HG03196 (cell line): ENCODE measurements around the gene SLC5A1.
"Not testable (repeated sequence)": the region's sequence is repeated elsewhere in the genome, so short reads cannot be mapped to it uniquely, and the experiment has no call there.

Source experiments
- ATAC-seq: cut with Tn5 transposase; IDR thresholded peaks from one replicate; pipeline ENCODE4 v1.9.1; 2021; ENCODE audit not compliant: unreplicated experiment

SLC5A1 gene

DNA sequence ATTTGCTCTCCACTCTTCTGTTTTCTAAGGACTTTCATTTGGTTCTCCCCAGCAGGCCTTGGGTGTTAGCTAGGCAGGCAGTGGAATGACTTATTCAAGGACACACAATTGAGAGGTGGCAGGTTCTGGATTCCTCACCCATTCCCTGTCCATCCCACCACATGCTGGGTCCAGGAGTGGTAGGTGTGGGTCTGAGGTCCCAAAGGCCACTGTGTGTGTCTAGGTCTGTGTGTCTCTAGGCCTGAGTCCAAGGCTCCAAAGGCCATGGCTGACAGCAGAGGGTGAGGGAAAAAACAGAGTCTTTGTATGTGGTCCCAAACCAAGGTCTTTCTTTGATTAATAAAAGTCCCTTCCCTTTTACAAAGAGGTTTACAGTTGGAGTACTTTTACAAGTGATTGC is 40.8 kb downstream of the SLC5A1 start:
- ATAC-seq: no peak

DNA sequence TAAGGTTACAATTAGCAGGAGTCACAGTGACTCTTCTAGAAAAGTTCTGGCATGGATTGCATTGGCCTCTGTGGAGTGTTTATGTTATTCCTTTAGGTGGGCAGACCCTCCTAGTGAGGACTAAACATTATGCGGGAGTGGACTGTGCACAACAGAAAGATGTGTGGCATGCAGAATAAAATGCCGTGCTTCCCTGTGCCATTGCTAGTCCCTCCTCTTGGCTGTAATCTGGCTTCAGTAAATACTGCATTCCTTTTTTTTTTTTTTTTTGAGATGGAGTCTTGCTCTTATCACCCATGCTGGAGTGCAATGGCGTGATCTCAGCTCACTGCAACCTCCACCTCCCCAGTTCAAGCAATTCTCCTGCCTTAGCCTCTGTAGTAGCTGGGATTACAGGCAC is 45.0 kb downstream of the SLC5A1 start:
- ATAC-seq: no peak

DNA sequence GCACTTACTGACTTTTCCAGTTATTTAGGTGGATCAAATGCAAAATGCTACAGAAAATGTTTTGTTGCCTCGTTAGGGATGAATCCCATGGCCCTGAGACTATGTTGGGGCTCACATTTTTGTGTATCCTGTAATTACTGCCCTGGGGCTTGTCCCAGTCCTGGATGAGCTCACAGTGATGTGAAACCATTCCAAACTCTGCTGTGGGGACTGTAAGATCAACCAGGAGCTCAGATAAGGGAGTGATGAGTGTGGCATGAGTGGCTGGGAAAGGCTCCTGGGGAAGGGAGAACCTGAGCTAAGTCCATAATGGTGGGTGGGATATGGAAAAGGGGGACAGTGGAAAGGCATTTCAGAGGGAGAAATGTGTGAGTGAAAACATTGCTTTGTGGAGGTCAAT is 54.0 kb downstream of the SLC5A1 start:
- ATAC-seq: no peak

DNA sequence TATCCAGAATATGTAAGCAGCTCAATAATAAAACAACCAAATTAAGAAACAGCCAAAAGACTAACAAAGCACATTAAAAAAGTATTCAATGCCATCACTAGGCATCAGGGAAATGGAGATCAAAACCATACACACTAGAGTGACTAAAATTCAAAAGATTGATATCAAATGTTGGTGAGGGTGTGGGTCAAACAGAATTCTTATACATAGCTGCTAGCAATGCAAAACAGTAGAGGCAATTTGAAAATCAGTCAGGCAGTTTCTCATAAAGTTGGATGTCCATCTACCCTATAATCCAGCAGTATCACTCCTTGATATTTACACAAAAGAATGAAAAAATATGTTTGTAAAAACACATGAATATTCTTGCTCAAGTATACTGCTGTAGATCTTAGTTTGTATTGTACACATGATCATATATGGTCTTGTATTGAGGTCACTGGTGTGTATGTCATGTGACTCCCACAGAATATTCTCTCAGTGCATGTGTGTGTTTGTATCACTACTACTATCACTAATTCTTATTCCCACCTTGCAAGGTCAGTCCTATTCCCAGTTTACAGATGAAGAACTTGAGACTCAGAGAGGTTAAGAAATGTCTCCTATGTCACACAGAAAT is 54.9 kb downstream of the SLC5A1 start:
- no peak for ATAC-seq

DNA sequence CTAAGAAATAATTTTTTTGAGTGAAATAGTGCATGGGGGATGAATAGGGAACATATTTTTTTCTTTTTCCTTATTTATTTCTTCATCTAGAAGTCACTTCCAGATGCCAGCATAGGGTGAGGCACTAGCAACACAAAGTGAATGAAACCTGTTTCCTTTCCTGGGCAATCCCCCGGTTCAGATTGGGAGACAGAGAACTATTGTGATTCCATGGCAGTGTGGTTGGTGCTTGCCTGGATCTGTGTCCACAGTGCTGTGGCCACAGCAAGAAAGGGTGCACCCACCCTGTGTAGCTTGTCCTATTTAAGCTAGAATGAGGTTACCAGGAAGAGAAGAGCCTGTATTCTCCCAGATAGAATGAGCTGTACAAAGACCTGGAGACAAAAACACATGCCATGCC is 57.6 kb downstream of the SLC5A1 start:
- ATAC-seq: no peak

DNA sequence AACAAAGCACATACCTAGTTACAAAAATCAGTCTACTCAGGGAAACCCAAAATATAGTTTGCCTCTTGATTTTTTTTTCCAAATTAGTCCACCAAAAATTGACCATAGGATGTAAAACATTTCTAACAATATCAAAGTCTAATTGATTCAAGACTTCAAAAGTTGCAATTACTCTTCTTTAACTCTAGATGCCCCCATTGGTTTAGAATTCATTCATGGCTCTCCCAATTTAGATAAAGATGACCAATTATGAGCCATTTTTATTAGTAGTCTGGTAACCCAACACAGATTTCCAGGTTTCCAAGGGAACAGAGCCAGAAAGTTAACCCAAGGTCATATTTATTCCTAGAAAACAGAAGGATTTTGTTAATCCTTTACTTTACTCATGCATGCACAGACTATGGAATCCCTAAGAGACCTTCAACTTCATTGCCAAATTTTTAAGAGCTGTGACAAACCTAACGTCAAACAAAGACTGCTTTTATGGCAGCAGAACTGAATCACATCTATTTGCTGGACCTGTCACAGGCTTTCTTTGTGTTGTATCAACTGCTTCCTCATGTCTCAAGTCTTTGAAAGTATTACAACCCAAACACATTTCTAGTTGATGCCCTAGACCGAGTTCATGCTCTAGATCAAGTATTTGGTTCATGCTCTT is 60.7 kb downstream of the SLC5A1 start:
- ATAC-seq: no peak

DNA sequence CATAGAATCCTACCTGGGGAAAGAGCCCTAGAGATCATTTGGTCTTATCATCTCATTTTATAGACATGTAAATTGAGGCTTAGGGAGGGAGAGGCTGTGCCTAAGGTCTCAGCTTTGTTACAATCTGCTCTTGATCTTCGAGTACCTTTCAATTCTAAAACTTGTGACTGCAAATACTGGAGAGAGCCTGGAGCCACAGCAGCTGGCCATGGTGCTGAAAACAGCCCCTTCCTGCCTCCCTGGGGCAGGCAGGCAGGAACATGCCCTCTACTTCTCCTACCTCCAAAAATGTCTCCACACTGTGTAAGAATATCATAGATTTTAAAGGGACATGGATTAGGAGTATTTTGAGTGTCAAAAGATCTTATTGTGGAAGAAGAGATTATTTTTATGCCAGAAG is 63.9 kb downstream of the SLC5A1 start:
- no peak for ATAC-seq

DNA sequence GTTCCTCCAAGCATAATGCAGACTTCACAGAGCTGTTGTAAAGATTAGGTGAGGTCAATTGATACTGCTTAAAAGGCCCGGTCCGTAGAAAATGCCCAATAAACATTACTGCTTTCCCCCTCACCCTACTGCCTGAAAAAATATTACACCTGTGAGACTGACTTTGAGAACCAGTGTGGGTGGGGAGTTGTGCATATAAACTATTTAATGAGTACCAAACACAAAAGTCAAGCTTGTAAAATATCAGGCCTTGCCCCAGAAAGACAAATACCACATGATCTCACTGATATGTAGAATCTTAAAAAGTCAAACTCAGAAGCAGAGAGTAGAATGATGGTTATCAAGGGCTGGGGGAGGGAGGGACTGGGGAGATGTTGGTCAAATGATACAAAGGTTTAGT is 69.3 kb downstream of the SLC5A1 start:
- no peak for ATAC-seq

DNA sequence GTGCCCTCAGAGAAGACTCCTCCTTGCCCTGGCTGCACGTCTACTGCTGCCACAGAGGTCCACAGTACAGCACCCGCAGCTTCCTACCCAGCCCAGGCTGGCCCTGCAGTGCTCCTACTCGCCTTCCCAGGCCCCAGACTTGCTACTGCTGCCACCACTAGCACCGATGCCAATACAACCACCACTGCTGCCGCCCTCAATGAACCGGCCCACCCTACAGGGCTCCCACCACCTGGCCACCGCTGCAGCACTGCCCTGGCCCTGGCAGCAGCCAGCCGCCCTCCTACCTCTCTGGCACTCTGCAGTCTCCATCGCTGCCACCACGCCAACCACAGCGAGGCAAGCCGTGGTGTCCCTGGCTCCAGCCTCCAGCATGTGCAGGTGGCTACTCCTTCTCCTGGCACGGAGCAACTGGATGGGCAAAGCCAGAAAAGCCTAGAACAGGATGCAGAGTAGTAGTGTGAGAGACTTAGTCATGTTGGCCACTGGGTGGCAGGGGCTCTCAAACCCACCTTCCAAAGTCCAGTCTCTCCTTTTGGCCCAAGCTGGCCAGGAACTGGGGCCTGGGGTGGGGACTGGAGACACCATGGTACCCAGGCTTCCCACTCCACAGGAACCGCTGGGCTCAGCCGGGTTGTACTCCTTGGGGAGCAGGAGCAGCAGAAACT is 76.6 kb downstream of the SLC5A1 start:
- no peak for ATAC-seq

DNA sequence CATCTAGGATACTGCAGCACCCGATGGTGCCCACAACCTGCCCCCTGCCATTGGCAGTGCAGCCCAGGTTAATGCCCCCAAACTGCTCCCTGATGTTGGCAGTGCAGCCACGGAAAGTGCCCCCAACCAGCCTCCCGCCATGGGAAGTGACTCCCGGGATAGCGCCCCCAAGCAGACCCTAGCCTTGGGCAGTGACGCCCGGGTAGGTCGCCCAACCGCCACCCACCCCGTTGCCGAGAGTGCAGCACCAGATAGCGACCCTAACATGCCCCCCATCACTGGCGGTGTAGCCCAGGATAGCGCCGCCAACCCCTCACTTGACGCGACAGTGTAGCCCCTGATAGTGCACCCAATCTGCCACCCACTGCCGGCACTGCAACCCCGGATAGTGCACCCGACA is 77.5 kb downstream of the SLC5A1 start:
- ATAC-seq: no peak

DNA sequence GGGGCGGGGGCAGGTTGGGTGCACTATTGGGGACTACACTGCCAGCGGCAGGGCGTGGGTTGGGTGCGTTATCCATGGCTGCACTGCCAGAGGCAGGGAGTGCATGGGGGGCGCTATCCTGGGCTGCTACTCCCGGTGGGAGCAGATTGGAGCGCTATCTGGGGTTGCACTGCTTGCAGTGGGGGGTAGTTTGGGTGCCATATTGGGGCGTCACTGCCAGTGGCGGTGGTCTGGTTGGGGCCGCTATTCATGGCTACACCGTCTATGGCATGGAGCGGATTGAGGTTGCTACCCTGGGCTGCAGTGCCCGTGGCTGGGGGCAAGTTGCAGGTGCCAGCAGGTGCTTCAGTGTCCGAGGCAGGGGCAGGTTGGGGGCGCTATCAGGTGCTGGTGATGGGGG is 79.8 kb downstream of the SLC5A1 start:
- no peak for ATAC-seq

DNA sequence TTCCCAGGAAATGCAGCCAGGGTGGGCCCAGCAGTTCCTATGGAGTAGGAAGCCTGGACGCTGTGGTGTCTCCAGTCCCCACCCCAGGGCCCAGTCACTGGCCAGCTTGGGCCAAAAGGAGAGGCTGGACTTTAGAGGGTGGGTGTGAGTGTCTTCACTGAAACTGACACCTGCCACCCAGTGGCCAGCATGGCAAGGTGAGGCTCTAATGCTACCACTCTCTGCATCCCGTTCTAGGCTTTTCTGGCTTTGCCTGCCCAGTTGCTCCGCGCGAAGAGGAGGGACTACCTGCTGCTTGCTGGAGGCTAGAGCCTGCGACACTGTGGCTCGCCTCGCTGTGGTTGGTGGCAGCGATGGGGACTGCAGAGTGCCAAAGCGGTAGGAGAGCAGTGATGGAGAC is 80.6 kb downstream of the SLC5A1 start:
- ATAC-seq: no peak

DNA sequence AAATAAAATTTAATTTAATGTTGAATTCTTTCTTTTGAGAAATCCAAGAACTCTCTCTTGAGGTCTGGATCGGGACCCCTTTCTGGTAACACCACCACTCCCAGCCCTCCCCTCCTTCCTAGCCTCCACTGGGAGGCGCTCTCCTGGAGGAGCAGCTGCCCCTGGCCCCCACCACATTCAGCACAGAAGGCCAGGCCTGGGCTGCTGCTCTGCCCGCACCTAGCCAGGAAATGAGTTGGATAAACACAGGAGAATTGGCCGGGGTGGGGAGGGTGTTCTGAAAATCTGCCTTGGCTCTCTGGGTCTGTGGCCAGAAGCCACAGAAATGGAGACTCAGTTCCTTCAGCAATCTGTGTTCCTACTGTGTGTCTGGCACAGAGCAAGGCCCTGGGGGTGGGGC is 84.8 kb downstream of the SLC5A1 start:
- no peak for ATAC-seq

DNA sequence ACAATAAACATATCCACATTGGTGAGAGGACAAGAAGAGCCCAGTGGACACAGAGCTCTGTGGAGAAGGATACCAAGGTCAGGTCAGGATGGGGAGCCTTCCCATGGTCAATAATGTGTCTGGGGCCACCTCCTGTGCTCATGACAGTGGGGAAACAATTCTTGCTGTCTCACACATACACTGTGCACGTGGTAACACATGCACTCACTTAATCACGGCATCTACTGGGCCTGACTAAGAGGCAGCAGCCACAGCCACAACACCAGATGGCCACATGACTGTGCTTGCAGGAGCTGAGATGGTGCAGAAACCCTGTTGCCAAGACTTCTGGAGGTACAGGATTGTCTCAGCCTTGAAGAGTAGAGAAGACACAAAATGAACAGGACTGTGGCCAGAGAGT is 87.4 kb downstream of the SLC5A1 start:
- ATAC-seq: no peak

DNA sequence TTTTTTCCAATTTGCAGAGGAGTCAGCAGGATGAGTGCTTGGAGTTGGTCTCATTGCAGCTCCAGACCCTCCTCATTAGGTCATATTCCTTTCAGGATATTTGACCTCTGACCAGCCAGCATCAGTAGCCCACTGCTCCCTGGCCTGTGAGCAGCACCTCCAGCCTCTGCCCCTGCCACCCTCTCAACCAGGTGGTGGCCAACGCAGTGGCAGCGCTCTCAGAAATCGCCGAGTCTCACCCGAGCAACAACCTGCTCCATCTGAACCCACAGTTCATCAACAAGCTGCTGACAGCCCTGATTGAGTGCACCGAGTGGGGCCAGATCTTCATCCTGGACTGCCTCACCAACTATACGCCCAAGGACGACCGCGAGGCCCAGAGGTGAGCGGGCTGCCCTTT is 89.1 kb downstream of the SLC5A1 start:
- ATAC-seq: no peak

DNA sequence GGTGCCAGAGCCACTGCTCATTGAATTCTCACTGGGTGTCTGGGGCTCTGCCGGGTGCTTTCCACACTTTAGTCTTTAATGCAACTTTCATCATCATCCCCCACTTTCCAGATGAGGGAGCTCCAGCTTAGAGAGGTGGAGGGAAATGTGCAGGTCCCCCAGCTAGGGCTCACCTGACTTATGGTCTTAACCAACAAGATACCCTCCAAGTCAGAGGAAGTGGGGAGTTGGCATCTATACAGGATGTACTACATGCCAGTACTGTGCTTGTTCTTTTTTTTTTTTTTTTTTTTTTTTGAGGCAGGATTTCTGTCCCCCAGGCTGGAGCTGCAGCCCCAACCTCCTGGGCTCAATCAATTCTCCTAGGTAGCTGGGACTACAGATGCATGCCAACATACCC is 89.7 kb downstream of the SLC5A1 start:
- no peak for ATAC-seq

DNA sequence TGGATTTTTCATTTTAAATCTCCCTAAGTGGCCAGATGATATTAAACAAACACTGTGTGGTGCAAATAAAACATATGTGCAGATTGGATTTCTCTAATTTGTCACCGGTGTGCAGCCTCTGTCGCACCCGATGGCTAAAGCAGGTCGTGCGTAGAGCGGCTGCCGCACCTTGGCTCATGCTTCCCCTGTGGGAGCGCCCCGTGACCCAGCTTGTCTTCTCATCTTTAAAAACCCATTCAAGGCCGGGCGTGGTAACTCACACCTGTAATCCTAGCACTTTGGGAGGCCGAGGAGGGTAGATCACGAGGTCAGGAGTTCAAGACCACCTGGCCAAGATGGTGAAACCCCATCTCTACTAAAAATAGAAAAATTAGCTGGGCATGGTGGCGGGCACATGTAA is 91.7 kb downstream of the SLC5A1 start:
- ATAC-seq: not testable (repeated sequence)

DNA sequence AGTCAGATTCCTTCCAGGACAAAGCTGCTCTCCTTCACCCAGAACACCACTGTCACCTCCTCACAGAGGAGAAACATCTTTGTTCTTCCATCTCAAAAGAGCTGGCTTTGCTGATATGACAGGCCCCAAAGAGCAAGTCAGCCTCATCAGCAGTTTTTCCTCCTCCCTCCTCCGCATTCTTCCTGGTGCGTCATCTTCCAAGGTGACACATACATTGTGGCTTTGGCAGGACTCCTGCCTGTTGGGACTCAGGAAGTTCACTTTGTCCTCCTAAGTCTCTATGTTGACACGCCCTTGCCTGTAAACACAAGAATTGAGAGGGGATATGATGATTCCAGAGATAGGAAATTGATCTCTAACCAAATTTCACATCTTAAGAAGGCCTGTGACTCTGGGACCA is 92.9 kb downstream of the SLC5A1 start:
- ATAC-seq: not testable (repeated sequence)

DNA sequence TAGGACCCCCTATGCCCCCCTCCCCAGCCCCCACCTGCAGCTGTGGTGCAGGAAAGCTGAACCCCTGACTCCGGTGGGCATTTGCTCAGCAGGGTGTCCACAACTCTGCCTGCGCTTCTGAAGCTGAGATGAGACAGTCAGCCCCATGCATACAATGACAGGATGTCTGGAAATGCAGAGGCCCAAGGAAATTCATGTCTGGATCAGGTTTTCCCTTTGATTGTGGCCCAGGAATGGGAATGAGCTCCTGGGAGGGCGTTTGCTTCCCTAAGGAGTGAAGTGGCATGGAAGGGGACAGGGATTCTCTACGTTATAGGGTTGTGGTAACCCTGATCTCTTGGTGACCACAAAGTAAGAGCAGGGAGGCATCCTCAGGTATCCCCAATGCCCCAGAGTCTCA is 93.8 kb downstream of the SLC5A1 start:
- ATAC-seq: not testable (repeated sequence)

DNA sequence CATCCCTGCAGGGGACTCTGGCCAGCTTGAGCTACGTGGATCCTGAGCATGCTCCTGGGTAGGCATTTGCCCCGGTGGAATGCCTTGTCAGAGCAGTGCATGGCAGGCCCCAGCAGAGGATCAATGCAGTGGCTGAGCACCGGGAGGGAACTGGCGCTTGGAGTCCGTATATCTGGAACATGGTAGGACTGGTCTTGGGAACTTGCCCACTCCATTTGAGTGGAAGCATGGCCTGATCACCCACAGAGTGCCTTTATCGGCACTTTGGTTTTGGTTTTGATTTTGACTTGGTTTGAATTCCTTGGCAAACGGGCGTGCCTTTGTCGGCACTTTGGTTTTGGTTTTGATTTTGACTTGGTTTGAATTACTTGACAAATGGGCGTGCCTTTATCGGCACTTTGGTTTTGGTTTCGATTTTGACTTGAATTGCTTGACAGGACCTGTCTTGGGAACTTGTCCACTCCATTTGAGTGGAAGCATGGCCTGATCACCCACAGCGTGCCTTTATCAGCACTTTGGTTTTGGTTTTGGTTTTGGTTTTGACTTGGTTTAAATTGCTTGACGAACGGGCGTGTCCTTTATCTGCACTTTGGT is 94.8 kb downstream of the SLC5A1 start:
- not testable (repeated sequence) for ATAC-seq

DNA sequence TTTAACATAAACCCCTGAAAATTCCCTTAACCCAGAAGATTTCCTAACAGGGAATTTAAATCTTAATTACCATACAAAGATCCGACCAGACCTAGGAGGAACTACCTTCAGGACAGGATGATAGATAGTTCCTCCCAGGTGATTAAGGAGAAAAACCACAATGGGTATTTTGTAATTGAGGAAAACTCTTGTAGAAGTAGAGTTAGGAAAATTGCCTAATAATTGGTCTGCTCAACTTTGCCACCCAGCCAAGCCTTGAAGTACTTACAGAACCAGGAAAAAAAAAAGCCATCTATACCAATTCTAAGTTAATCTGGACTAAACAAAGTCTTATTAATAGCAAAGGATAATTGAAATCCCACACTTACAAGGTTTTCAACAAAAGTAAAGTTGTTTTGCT is 95.5 kb downstream of the SLC5A1 start:
- ATAC-seq: not testable (repeated sequence)

DNA sequence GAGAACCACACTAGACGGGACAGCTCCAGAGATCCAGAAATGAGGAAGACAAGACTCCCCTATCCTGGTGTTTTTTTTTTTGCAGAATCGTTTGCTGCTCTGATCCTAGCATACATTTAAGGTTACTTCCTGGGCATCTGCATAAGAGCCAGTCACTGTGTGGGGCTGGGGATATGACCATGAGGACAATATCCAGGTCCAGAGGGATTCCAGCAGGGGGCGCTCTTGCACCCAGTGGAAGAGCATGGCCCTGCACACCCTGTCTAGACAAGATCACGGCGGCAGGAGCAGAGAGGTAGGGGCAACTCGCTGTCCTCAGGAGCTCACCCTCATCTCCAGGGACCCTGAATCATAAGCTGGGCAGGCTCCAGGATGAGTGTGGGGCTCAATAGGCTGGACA is 97.6 kb downstream of the SLC5A1 start:
- ATAC-seq: not testable (repeated sequence)
